ENCODE data around the gene MAST3.
A peak's percentile ranks its signal among the peaks of the same experiment; 100 is the strongest.

MAST3 gene

DNA sequence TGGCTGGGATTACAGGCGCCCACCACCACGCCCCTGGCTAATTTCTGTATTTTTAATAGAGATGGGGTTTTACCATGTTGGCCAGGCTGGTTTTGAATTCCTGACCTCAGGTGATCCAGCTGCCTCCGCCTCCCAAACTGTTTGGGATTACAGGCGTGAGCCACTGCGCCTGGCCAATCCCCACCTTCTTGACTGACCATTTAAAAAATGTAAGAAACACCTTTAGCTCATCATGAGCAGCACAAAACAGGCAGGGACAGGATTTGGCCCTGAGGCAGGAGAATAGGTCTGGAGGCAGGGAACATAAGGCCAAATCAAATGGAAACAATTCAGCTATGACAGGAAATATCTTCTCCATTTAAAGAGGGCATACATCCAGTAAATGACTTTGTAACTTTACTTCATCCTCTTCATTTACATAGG lies 94.1 kb downstream of the MAST3 start:
- no peak for DNase-seq (ENCODE audit: low read depth)

GRCh38 chr19:18192673-18193387 lies 95.3 kb downstream of the MAST3 start, which contains the start of gene MPV17L2:
Gene MPV17L2 (plus strand): TSS chr19:18193218. CDS start chr19:18193282, 64 bp downstream.
- DNase-seq (ENCODE audit: low read depth) = peak; percentile 93

- no peak for DNase-seq (ENCODE audit: low read depth)
These were observed 96.0 kb downstream of the MAST3 start for GRCh38 chr19:18193388-18194180.

DNA sequence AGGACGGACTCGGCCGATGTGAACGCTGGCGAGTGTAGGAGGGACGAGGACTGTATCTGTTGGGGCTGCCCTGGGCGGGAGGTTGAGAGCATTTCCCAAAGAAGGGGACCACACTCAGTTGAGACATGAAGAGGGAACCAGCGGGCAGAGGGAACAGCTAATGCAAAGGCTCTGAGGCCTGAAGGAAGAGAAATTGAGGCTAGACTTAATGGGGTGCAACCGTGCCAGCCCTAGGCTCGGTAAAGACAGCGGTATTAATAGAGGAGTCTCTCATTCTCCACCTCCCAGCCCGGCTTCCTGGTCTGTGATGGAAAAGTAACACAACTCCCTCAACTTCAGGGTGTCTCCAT lies 96.6 kb downstream of the MAST3 start:
- DNase-seq (ENCODE audit: low read depth) = no peak

- DNase-seq (ENCODE audit: low read depth) = no peak
These were observed 97.1 kb downstream of the MAST3 start for GRCh38 chr19:18194554-18195238.

DNA sequence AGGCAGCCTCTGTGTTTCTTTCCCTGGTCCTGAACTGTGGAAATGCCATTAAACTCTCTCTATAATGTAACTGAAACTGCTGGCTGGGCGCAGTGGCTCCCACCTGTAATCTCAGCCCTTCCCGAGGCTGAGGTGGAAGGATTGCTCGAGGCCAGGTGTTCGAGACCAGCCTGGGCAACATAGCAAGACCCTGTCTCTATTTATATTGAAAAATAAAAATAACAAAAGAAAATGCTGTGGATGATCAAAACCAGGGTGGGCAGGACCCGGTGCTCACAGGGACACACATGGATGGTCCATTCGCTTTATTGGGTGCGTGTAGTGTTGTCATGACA lies 98.9 kb downstream of the MAST3 start:
- no peak for DNase-seq (ENCODE audit: low read depth)

GRCh38 chr19:18197306-18197705 lies 99.7 kb downstream of the MAST3 start:
- DNase-seq (ENCODE audit: low read depth) = no peak

GRCh38 chr19:18197941-18198340 lies 100.4 kb downstream of the MAST3 start:
- DNase-seq (ENCODE audit: low read depth) = no peak

DNA sequence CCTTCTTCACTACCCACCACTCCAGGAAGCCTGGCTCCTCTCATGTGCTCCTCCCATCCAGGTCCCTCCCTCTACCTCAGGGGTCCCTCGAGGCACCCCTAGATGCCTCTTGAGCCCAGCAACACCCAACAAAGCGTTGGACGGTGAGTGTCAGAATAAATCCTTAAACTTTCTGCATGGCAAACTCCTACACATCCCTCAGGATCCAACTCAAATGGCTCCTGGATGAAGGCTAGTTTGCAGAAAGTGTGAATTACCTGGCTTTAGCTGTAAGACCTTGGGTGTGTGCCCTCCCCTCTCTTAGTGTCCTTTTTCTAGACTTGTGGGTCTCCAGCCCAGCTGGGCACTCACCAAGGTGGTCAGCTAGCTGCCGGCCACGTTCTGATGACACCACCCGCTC lies 100.8 kb downstream of the MAST3 start:
- DNase-seq (ENCODE audit: low read depth) = no peak

Measured in stimulated activated CD8-positive, alpha-beta memory T cell treated with anti-CD3 and anti-CD28 coated beads, Interleukin-15, amount 100 ng/mL, for 1 hour (primary cell).